C4-2B (cell line): ENCODE results near the gene NPAS3.

Source experiments
- ZFX ChIP-seq: fragments of 450-650 bp; IDR thresholded peaks from 2 replicates; pipeline ENCODE4 v1.6.1; 2017
- TF ChIP-seq, protein P1 (sequence below): fragments of 450-650 bp; conservative IDR thresholded peaks from 2 replicates; pipeline ENCODE4 v1.5.1; 2017; ENCODE audit warnings: mild to moderate bottlenecking

GRCh38 chr14:32980178-32980901 is 41.7 kb downstream of the NPAS3 start:
- TF ChIP-seq, protein P1, sequence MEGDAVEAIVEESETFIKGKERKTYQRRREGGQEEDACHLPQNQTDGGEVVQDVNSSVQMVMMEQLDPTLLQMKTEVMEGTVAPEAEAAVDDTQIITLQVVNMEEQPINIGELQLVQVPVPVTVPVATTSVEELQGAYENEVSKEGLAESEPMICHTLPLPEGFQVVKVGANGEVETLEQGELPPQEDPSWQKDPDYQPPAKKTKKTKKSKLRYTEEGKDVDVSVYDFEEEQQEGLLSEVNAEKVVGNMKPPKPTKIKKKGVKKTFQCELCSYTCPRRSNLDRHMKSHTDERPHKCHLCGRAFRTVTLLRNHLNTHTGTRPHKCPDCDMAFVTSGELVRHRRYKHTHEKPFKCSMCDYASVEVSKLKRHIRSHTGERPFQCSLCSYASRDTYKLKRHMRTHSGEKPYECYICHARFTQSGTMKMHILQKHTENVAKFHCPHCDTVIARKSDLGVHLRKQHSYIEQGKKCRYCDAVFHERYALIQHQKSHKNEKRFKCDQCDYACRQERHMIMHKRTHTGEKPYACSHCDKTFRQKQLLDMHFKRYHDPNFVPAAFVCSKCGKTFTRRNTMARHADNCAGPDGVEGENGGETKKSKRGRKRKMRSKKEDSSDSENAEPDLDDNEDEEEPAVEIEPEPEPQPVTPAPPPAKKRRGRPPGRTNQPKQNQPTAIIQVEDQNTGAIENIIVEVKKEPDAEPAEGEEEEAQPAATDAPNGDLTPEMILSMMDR, result no peak
- no peak for TF ChIP-seq ZFX
